ENCODE measurements around the gene GRM7.

GRM7 gene

GRCh38 chr3:7657214-7658112 lies 796.5 kb downstream of the GRM7 start:
- H3K4me3 ChIP-seq (ENCODE audit: low read depth, low read length): no peak overlapping the region
- DNase-seq (ENCODE audit: low read depth): no peak
- no peak for TF ChIP-seq CTCF (IDR thresholded peaks at IDR 0.05; ENCODE audit: low read depth, low read length, missing control alignments)
- in situ Hi-C loops (cut with HindIII; ENCODE audit: low sequenced_read_pairs): no loop called here

GRCh38 chr3:7658294-7658693 lies 797.4 kb downstream of the GRM7 start:
- TF ChIP-seq CTCF (IDR thresholded peaks at IDR 0.05; ENCODE audit: low read depth, low read length, missing control alignments): no peak
- no peak overlapping the region for H3K4me3 ChIP-seq (ENCODE audit: low read depth, low read length)
- in situ Hi-C loops (cut with HindIII; ENCODE audit: low sequenced_read_pairs): no loop called here
- no peak for DNase-seq (ENCODE audit: low read depth)

GRCh38 chr3:7659079-7659478 lies 798.2 kb downstream of the GRM7 start:
- in situ Hi-C loops (cut with HindIII; ENCODE audit: low sequenced_read_pairs): no loop called here
- DNase-seq (ENCODE audit: low read depth): no peak
- TF ChIP-seq CTCF (IDR thresholded peaks at IDR 0.05; ENCODE audit: low read depth, low read length, missing control alignments): no peak
- H3K4me3 ChIP-seq (ENCODE audit: low read depth, low read length): no peak overlapping the region

- no peak for DNase-seq (ENCODE audit: low read depth)
- no peak overlapping the region for H3K4me3 ChIP-seq (ENCODE audit: low read depth, low read length)
- in situ Hi-C loops (cut with HindIII; ENCODE audit: low sequenced_read_pairs): no loop called here
- TF ChIP-seq CTCF (IDR thresholded peaks at IDR 0.05; ENCODE audit: low read depth, low read length, missing control alignments): no peak
Measured at GRCh38 chr3:7663771-7664170, 802.9 kb downstream of the GRM7 start.

- no peak overlapping the region for H3K4me3 ChIP-seq (ENCODE audit: low read depth, low read length)
- DNase-seq (ENCODE audit: low read depth): no peak
- in situ Hi-C loops (cut with HindIII; ENCODE audit: low sequenced_read_pairs): no loop called here
- TF ChIP-seq CTCF (IDR thresholded peaks at IDR 0.05; ENCODE audit: low read depth, low read length, missing control alignments): no peak
Measured at GRCh38 chr3:7667774-7668173, 806.9 kb downstream of the GRM7 start.

- TF ChIP-seq CTCF (IDR thresholded peaks at IDR 0.05; ENCODE audit: low read depth, low read length, missing control alignments): no peak
- DNase-seq (ENCODE audit: low read depth): no peak
- in situ Hi-C loops (cut with HindIII; ENCODE audit: low sequenced_read_pairs): no loop called here
- H3K4me3 ChIP-seq (ENCODE audit: low read depth, low read length): no peak overlapping the region
Measured at GRCh38 chr3:7669641-7670040, 808.7 kb downstream of the GRM7 start.
